ENCODE data around the gene STARD6. TPM values are rescaled to one million over a fixed set of nuclear protein-coding genes. Genes with fewer than 3 reads are reported as not detected.
A peak's percentile ranks its signal among the peaks of the same experiment; 100 is the strongest.

Gene STARD6
- total RNA-seq, 1 experiment from 2014 or later = not detected

DNA sequence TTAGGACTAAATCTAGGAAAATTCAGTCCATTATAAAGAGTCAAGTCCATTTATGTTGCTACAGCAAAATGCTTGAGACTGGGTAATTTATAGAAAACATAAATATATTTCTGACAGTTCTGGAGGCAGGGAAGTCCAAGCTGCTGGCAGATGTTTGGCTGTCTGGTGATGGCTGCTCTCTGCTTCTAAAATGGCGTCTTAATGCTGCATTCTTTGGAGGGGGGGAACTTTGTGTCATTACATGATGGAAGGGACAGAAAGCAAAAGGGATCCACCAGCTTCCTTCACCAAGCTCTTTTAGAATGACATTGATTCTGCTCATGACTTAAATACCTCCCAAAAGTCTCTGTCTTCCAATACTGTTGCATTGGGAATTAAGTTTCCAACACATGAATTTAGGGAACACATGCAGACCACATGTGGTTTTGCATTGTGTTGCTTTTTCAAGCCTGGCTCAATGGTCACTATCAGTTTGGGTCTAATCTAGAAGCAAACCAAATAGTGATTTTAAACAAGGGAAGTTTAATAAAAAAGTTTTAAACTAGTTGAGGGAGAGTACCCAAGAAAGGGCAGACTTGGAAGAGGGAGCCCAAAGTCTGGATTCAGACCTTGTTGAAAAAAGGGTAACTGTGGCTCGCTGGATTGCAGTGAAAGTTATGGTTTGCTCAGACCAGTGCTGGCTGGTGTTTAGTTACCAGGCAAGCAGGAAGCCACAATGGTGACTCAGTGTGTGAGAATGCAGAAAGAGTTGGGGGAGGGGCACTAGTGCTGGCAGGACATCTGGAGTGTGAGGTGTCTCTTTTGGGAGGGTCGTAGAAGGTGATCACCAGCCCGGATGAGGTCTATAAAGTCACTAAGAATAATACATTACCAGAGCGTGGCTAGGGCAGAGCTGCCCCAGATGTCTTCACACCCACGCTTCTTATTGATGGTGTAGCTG is 30.8 kb upstream of the STARD6 start:
- Histone ChIP-seq H3K27me3 (ENCODE audit: insufficient read depth, low read length) (no peaks in the 10 kb centered on the region), H2BK5ac (ENCODE audit: insufficient read length, low read length) (peak overlapping the region; percentile 8), H3K9me3 (ENCODE audit: control insufficient read depth, low read depth, low read length) (no peaks in the 10 kb centered on the region), H2BK15ac (ENCODE audit: low read depth, low read length) (no peak overlapping the region), H3K79me2 (ENCODE audit: insufficient read depth, low read length) (no peaks in the 10 kb centered on the region), H3K23ac (ENCODE audit: insufficient read length, low read depth, low read length) (no peak overlapping the region), H4K8ac (replicated peaks; ENCODE audit: insufficient read length, low read depth, low read length) (no peak overlapping the region), H3K23me2 (ENCODE audit: insufficient read length, low read depth, low read length, poor library complexity, severe bottlenecking) (no peaks in the 10 kb centered on the region), H3K9ac (ENCODE audit: extremely low read depth, insufficient read length, low read length) (no peak overlapping the region), H4K5ac (ENCODE audit: insufficient read length, low read depth, low read length) (no peak overlapping the region), H2AFZ (ENCODE audit: low read length) (no peak overlapping the region), H4K91ac (ENCODE audit: insufficient read length, low read depth, low read length) (no peak overlapping the region), H3K56ac (ENCODE audit: insufficient read length, low read depth, low read length) (no peak overlapping the region), H3K4me1 (ENCODE audit: insufficient read depth, low read length) (peaks cover 1% of the 10 kb centered on the region; the same call in 1 of the 2 replicates), H3K4me2 (ENCODE audit: insufficient read depth, insufficient read length, low read length) (peak overlapping the region; percentile 6), H3K18ac (ENCODE audit: insufficient read length, low read depth, low read length) (peak overlapping the region; percentile 64), H2BK12ac (ENCODE audit: insufficient read length, low read depth, low read length) (peak overlapping the region; percentile 24), H2BK120ac (ENCODE audit: low read depth, low read length, poor library complexity, severe bottlenecking) (peak overlapping the region; percentile 69), H4K20me1 (ENCODE audit: control insufficient read depth, insufficient read depth, insufficient read length) (no peaks in the 10 kb centered on the region), H3T11ph (ENCODE audit: low read length) (peak overlapping the region; percentile 5), H2BK20ac (ENCODE audit: low read depth, low read length, poor library complexity, severe bottlenecking) (no peak overlapping the region), H2AK5ac (ENCODE audit: insufficient read length, low read length) (no peak overlapping the region), H3K4ac (ENCODE audit: low read depth, low read length) (0 out of 2 replicates have a peak overlapping the region, but pooled peaks have one; percentile 30), H3K14ac (ENCODE audit: insufficient read depth, low read length) (no peak overlapping the region), H3K79me1 (ENCODE audit: insufficient read depth, low read depth, low read length, poor library complexity, severe bottlenecking) (no peaks in the 10 kb centered on the region), H3K27ac (ENCODE audit: insufficient read length, low read depth, low read length) (peak overlapping the region; percentile 86)
- WGBS (ENCODE audit: extremely low coverage, insufficient read length, low lambda C conversion rate) = no CpG with 5 or more reads among the region's 6 CpGs
- Mint-ChIP-seq H3K4me1 (peaks cover 34 to 44% of the 10 kb centered on the region in 2 experiments), H3K36me3 (ENCODE audit: insufficient read depth in 1 of 3, low read depth in 3 of 3) (peaks cover 7 to 23% (median 8%) of the 10 kb centered on the region in 3 experiments; a peak in 6 of 7 replicates), H3K4me3 (peak overlapping the region in 1 of 2 experiments; percentile 38; a peak in 3 of 5 replicates), H3K27ac (peak overlapping the region; percentile 42 to 93 (median 62); a peak in 5 of 7 replicates), H3K9me3 (peaks cover 8 to 14% of the 10 kb centered on the region in 2 experiments; a peak in 4 of 5 replicates), H3K27me3 (ENCODE audit: low read depth) (peaks cover 1% of the 10 kb centered on the region)
- TF ChIP-seq CTCF (conservative IDR thresholded peaks at IDR 0.05) = no peak
- DNase-seq = peak; percentile 92

Measured in H9 (cell line).